Measurements from ENCODE around the gene TRIM58. TPM values are rescaled to one million over a fixed set of nuclear protein-coding genes. Genes with fewer than 3 reads are reported as not detected.

The TRIM58 gene
- total RNA-seq, 4 donors from 2014 or later, result 0.59 to 7.9 (median 0.87) TPM

DNA sequence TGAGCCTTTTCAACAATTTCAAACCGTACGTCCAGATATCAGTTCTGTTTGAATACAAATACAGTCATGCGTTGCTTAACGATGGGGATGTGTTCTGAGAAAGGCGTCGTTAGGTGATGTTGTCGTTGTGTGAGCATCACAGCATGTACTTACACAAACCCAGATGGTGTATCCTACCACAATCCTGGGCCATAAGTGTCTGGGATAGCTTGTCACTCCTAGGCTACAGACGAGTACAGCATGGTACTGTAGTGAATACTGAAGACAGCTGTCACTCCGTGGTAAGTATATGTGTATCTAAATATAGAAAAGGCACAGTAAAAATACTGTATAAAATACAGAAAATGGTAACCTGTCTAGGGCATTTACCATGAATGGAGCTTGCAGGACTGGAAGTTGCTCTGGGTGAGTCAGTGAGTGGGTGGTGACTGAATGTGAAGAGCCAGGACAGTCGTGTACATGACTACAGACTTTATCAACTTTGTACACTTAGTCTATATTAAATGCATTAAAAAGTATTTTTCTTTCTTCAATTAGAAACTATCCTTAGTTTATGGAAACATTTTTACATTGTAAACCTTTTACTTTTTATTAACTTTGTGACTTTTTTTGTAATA, 27.9 kb downstream of the TRIM58 start:
- WGBS, result 87% methylated on average over 10 of the region's 10 CpGs
- Histone ChIP-seq H3K36me3 (no peaks in the 10 kb centered on the region), H3K27me3 (no peaks in the 10 kb centered on the region), H3K27ac (no peak overlapping the region), H3K4me3 (no peak overlapping the region), H3K4me1 (no peaks in the 10 kb centered on the region), H3K9me3 (no peaks in the 10 kb centered on the region)
- no peak for DNase-seq (ENCODE audit: low spot score in 2 of 2)
- no peak for TF ChIP-seq CTCF (IDR thresholded peaks at IDR 0.05)
- no peak for TF ChIP-seq POLR2A (IDR thresholded peaks at IDR 0.05)
- TF ChIP-seq EP300 (IDR thresholded peaks at IDR 0.05), result no peak

DNA sequence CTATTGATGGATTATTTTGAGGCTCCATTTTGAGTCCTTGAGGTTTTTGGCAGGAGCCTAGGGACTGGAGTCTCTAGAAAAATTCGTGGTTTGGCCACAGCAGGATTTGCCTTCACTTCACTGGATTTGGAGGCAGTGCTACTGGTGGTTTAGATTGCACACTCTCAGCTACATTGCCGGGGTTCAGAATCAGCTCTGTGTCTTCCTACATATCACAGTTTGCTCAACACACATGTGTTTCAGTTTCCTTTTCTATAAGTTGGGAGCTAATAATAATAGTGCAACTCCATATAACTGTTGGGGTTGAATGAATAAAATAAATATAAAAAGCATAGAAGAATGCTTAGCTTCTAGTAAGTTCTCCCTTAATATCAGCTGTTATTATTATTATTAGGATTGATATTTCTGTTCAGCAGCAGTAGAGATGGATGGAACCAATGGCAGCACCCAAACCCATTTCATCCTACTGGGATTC, 38.2 kb downstream of the TRIM58 start, which contains the start of gene OR2W3:
OR2W3 (plus strand) TSS at position 425 of the 475 bp plus-strand sequence; CDS start at position 425, 0 bp downstream.
- no peak for TF ChIP-seq POLR2A (IDR thresholded peaks at IDR 0.05)
- TF ChIP-seq POLR2AphosphoS5 (IDR thresholded peaks at IDR 0.05), result no peak
- TF ChIP-seq EP300 (IDR thresholded peaks at IDR 0.05), result no peak
- TF ChIP-seq CTCF (IDR thresholded peaks at IDR 0.05), result no peak
- H3K27me3 ChIP-seq, result no peaks in the 10 kb centered on the region

DNA sequence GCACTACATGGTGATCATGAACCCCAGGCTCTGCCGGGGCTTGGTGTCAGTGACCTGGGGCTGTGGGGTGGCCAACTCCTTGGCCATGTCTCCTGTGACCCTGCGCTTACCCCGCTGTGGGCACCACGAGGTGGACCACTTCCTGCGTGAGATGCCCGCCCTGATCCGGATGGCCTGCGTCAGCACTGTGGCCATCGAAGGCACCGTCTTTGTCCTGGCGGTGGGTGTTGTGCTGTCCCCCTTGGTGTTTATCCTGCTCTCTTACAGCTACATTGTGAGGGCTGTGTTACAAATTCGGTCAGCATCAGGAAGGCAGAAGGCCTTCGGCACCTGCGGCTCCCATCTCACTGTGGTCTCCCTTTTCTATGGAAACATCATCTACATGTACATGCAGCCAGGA, 39.0 kb downstream of the TRIM58 start:
- no peaks in the 10 kb centered on the region for H3K27me3 ChIP-seq
- H3K36me3 ChIP-seq, result no peaks in the 10 kb centered on the region
- no peak for DNase-seq (ENCODE audit: low spot score in 2 of 2)
- peaks cover 1% of the 10 kb centered on the region for H3K9me3 ChIP-seq
- H3K4me1 ChIP-seq, result no peaks in the 10 kb centered on the region
- TF ChIP-seq CTCF (IDR thresholded peaks at IDR 0.05) (no peak), POLR2A (IDR thresholded peaks at IDR 0.05) (no peak), POLR2AphosphoS5 (IDR thresholded peaks at IDR 0.05) (no peak), EP300 (IDR thresholded peaks at IDR 0.05) (no peak)
- 97% methylated on average over 4 of the region's 14 CpGs for WGBS
- no peak overlapping the region for H3K4me3 ChIP-seq
- no peak overlapping the region for H3K27ac ChIP-seq

More for the DNA sequence above, 38.2 kb downstream of the TRIM58 start, which contains the start of gene OR2W3:
- Histone ChIP-seq H3K4me1 (no peaks in the 10 kb centered on the region), H3K4me3 (no peak within 1 kb of the TSS), H3K36me3 (no peaks in the 10 kb centered on the region), H3K9me3 (no peaks in the 10 kb centered on the region), H3K27ac (no peak within 1 kb of the TSS)
- DNase-seq (ENCODE audit: low spot score in 2 of 2), result no peak
- 41% methylated on average over 2 of the region's 2 CpGs for whole genome bisulfite sequencing

DNA sequence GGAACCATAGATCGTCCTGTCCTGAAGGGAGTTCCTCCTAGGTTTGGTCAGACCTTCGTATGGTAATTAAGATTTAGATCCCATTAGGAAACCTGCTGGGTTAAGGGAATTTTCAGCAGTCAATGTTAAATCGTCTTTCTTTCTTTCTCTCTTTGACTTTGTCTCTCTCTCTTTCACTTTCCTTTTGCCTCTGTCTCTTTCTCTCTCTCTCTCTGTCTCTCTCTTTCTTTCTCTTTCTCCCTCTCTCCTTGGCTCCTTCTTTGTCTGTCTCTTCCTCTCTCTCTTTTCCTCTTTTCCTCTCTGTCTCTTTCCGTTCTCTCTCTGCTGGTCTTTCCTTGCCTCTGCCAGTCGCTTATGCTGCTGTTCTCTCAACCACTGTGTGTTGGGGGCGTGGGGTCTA, 47.1 kb downstream of the TRIM58 start:
- no peak for DNase-seq (ENCODE audit: low spot score in 2 of 2)
- peaks cover 4% of the 10 kb centered on the region for H3K9me3 ChIP-seq
- TF ChIP-seq POLR2A (IDR thresholded peaks at IDR 0.05), result no peak
- TF ChIP-seq EP300 (IDR thresholded peaks at IDR 0.05), result no peak
- TF ChIP-seq POLR2AphosphoS5 (IDR thresholded peaks at IDR 0.05), result no peak
- no peak for TF ChIP-seq CTCF (IDR thresholded peaks at IDR 0.05)
- H3K4me3 ChIP-seq, result no peak overlapping the region
- H3K27ac ChIP-seq, result no peak overlapping the region
- H3K36me3 ChIP-seq, result no peaks in the 10 kb centered on the region
- no peaks in the 10 kb centered on the region for H3K4me1 ChIP-seq
- H3K27me3 ChIP-seq, result no peaks in the 10 kb centered on the region
- 85% methylated on average over 6 of the region's 6 CpGs for WGBS

DNA sequence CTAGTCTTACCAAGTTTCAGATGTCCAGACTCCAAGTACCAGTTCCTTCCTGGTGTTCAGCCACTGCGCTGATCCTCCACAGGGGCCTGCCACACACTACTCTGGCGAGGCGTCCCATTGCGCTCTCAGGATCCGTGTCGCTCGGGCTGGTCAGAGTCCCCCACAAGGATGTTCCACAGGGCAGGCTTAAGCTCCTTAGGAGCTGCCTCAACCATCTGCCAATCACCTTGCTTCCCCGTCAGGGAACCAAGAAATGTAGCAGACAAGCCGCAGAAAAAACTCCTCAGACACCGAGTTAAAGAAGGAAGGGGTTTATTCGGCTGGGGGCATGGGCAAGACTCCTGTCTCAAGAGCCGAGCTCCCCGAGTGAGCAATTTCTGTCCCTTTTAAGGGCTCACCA, 48.2 kb downstream of the TRIM58 start:
- H3K36me3 ChIP-seq, result no peaks in the 10 kb centered on the region
- no peaks in the 10 kb centered on the region for H3K4me1 ChIP-seq
- H3K27me3 ChIP-seq, result no peaks in the 10 kb centered on the region
- no peak for TF ChIP-seq EP300 (IDR thresholded peaks at IDR 0.05)
- no peak for TF ChIP-seq CTCF (IDR thresholded peaks at IDR 0.05)
- no peak for TF ChIP-seq POLR2A (IDR thresholded peaks at IDR 0.05)
- no peak for TF ChIP-seq POLR2AphosphoS5 (IDR thresholded peaks at IDR 0.05)
- 89% methylated on average over 13 of the region's 13 CpGs for WGBS
- H3K4me3 ChIP-seq, result no peak overlapping the region
- no peak overlapping the region for H3K27ac ChIP-seq
- H3K9me3 ChIP-seq, result peaks cover 4% of the 10 kb centered on the region
- DNase-seq (ENCODE audit: low spot score in 2 of 2), result no peak

All from suprapubic skin (tissue), 4 donors.